ENCODE data around the gene CEP112.

Gene CEP112

DNA sequence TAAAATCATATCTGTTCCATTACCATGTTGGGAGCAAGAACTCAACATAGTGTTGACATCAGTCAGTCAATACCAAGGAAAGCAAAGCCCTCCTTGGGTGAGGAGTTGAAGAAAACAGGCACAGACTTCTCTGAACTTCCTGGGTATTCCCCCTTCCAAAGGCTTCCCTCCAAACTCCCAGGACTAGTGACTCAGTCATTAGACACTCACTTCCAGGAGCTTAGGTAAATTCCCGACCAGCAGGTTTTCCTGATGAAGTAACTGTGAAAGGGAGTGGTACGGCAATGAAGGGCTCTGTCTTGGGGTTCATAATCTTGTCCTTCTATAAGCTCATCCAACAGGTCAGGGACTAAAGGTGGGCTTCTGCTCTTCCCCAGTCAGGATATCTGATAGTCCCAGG lies 336.7 kb downstream of the CEP112 start:
- Histone ChIP-seq H3K27me3 (replicated peaks; ENCODE audit: insufficient read depth, low read length) (no peaks in the 10 kb centered on the region), H3K9me2 (replicated peaks; ENCODE audit: insufficient read depth, low read length) (no peaks in the 10 kb centered on the region), H3K79me2 (ENCODE audit: low read length) (no peaks in the 10 kb centered on the region), H3K9ac (ENCODE audit: low read length) (no peak overlapping the region), H3K27ac (ENCODE audit: low read length) (no peak overlapping the region), H3K4me3 (ENCODE audit: low read length) (no peak overlapping the region), H4K20me1 (ENCODE audit: insufficient read depth, low read length) (no peaks in the 10 kb centered on the region), H3K36me3 (replicated peaks; ENCODE audit: insufficient read depth, low read length) (no peaks in the 10 kb centered on the region), H3K9me3 (replicated peaks; ENCODE audit: insufficient read depth, low read length) (no peaks in the 10 kb centered on the region), H3K4me2 (ENCODE audit: low read depth, low read length) (no peak overlapping the region), H2AFZ (ENCODE audit: low read length) (no peak overlapping the region), H3K4me1 (ENCODE audit: low read length) (no peaks in the 10 kb centered on the region), H3F3A (ENCODE audit: insufficient read depth, low read length) (no peaks in the 10 kb centered on the region)
- DNase-seq, result no peak
- TF ChIP-seq, protein P1, sequence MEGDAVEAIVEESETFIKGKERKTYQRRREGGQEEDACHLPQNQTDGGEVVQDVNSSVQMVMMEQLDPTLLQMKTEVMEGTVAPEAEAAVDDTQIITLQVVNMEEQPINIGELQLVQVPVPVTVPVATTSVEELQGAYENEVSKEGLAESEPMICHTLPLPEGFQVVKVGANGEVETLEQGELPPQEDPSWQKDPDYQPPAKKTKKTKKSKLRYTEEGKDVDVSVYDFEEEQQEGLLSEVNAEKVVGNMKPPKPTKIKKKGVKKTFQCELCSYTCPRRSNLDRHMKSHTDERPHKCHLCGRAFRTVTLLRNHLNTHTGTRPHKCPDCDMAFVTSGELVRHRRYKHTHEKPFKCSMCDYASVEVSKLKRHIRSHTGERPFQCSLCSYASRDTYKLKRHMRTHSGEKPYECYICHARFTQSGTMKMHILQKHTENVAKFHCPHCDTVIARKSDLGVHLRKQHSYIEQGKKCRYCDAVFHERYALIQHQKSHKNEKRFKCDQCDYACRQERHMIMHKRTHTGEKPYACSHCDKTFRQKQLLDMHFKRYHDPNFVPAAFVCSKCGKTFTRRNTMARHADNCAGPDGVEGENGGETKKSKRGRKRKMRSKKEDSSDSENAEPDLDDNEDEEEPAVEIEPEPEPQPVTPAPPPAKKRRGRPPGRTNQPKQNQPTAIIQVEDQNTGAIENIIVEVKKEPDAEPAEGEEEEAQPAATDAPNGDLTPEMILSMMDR (IDR thresholded peaks at IDR 0.05; ENCODE audit: low read length), result no peak
- no peak for TF ChIP-seq EZH2phosphoT487 (IDR thresholded peaks at IDR 0.05; ENCODE audit: low read length)
- no peak for TF ChIP-seq EZH2 (optimal IDR thresholded peaks at IDR 0.05; ENCODE audit: low read depth, low read length)

DNA sequence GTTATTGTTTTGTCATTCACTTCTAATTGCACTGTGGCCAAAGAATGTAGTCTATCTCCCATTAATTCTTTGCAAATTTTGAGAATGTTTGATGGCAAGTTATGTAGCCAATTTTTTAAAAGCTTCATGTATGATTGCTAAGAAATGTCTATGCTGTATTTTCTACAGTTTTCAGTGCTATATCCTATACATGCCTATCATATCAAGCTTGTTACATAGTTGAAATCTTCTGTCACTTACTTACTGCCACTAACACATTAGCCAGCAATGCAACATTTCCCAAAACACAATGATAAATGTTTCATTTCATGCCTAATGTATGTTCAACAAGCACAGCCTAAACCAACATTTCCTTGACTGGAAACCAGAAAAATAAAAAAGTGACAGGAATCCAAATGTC lies 338.1 kb downstream of the CEP112 start:
- H3K79me2 ChIP-seq (ENCODE audit: low read length), result no peaks in the 10 kb centered on the region
- TF ChIP-seq EZH2 (optimal IDR thresholded peaks at IDR 0.05; ENCODE audit: low read depth, low read length) (no peak), EZH2phosphoT487 (IDR thresholded peaks at IDR 0.05; ENCODE audit: low read length) (no peak)
- TF ChIP-seq, protein P1 (IDR thresholded peaks at IDR 0.05; ENCODE audit: low read length), result no peak
- no peak overlapping the region for H3K4me2 ChIP-seq (ENCODE audit: low read depth, low read length)
- H3K27ac ChIP-seq (ENCODE audit: low read length), result no peak overlapping the region
- H3K9me2 ChIP-seq (replicated peaks; ENCODE audit: insufficient read depth, low read length), result no peaks in the 10 kb centered on the region
- no peak overlapping the region for H3K4me3 ChIP-seq (ENCODE audit: low read length)
- no peaks in the 10 kb centered on the region for H3F3A ChIP-seq (ENCODE audit: insufficient read depth, low read length)
- H3K36me3 ChIP-seq (replicated peaks; ENCODE audit: insufficient read depth, low read length), result no peaks in the 10 kb centered on the region
- H3K4me1 ChIP-seq (ENCODE audit: low read length), result no peaks in the 10 kb centered on the region
- no peaks in the 10 kb centered on the region for H3K27me3 ChIP-seq (replicated peaks; ENCODE audit: insufficient read depth, low read length)
- H3K9me3 ChIP-seq (replicated peaks; ENCODE audit: insufficient read depth, low read length), result no peaks in the 10 kb centered on the region
- no peaks in the 10 kb centered on the region for H4K20me1 ChIP-seq (ENCODE audit: insufficient read depth, low read length)
- H2AFZ ChIP-seq (ENCODE audit: low read length), result no peak overlapping the region
- DNase-seq, result no peak
- no peak overlapping the region for H3K9ac ChIP-seq (ENCODE audit: low read length)

DNA sequence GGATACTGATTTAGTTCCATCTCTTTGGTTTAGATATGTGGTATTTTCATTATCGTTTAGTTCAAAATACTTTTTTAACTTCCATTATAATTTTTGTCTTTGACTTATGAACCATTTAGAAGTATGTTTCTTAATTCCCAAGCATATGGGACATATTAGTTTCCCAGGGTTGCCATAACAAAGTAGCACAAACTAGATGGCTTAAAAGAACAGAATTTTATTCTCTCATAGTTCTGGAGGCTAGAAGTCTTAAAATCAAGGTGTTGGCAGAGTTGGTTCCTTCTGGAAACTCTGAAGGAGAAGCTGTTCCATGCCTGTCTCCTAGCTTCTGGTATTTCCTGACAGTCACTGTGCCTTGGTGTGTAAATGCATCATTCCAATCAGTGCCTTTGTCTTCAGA lies 339.0 kb downstream of the CEP112 start:
- no peak overlapping the region for H2AFZ ChIP-seq (ENCODE audit: low read length)
- no peak overlapping the region for H3K9ac ChIP-seq (ENCODE audit: low read length)
- DNase-seq, result no peak
- H4K20me1 ChIP-seq (ENCODE audit: insufficient read depth, low read length), result no peaks in the 10 kb centered on the region
- no peak overlapping the region for H3K27ac ChIP-seq (ENCODE audit: low read length)
- TF ChIP-seq EZH2 (optimal IDR thresholded peaks at IDR 0.05; ENCODE audit: low read depth, low read length) (no peak), EZH2phosphoT487 (IDR thresholded peaks at IDR 0.05; ENCODE audit: low read length) (no peak)
- TF ChIP-seq, protein P1 (IDR thresholded peaks at IDR 0.05; ENCODE audit: low read length), result no peak
- no peak overlapping the region for H3K4me2 ChIP-seq (ENCODE audit: low read depth, low read length)
- H3K4me3 ChIP-seq (ENCODE audit: low read length), result no peak overlapping the region
- no peaks in the 10 kb centered on the region for H3K27me3 ChIP-seq (replicated peaks; ENCODE audit: insufficient read depth, low read length)
- H3K9me2 ChIP-seq (replicated peaks; ENCODE audit: insufficient read depth, low read length), result no peaks in the 10 kb centered on the region
- H3F3A ChIP-seq (ENCODE audit: insufficient read depth, low read length), result no peaks in the 10 kb centered on the region
- no peaks in the 10 kb centered on the region for H3K4me1 ChIP-seq (ENCODE audit: low read length)
- H3K79me2 ChIP-seq (ENCODE audit: low read length), result no peaks in the 10 kb centered on the region
- H3K36me3 ChIP-seq (replicated peaks; ENCODE audit: insufficient read depth, low read length), result no peaks in the 10 kb centered on the region
- H3K9me3 ChIP-seq (replicated peaks; ENCODE audit: insufficient read depth, low read length), result no peaks in the 10 kb centered on the region

Data from MM.1S (cell line).